Measurements from ENCODE around the gene NR2C2.

NR2C2 gene

GRCh38 chr3:15079091-15079490, 131.7 kb downstream of the NR2C2 start:
- Mint-ChIP-seq H3K4me3 (no peak overlapping the region), H3K9me3 (no peaks in the 10 kb centered on the region), H3K27me3 (ENCODE audit: low read depth, poor library complexity) (no peaks in the 10 kb centered on the region), H3K4me1 (no peaks in the 10 kb centered on the region), H3K27ac (no peak overlapping the region), H3K36me3 (ENCODE audit: low read depth) (peaks cover 83% of the 10 kb centered on the region)
- no peak for TF ChIP-seq CTCF (IDR thresholded peaks at IDR 0.05)
- no peak for DNase-seq

GRCh38 chr3:15081960-15082664, 134.7 kb downstream of the NR2C2 start:
- Mint-ChIP-seq H3K27me3 (ENCODE audit: low read depth, poor library complexity) (no peaks in the 10 kb centered on the region), H3K27ac (no peak overlapping the region), H3K36me3 (ENCODE audit: low read depth) (peaks cover 74% of the 10 kb centered on the region), H3K4me1 (no peaks in the 10 kb centered on the region), H3K4me3 (no peak overlapping the region), H3K9me3 (no peaks in the 10 kb centered on the region)
- TF ChIP-seq CTCF (IDR thresholded peaks at IDR 0.05), result no peak
- no peak for DNase-seq

GRCh38 chr3:15083252-15083651, 135.9 kb downstream of the NR2C2 start:
- Mint-ChIP-seq H3K4me3 (no peak overlapping the region), H3K36me3 (ENCODE audit: low read depth) (peaks cover 68% of the 10 kb centered on the region), H3K27me3 (ENCODE audit: low read depth, poor library complexity) (no peaks in the 10 kb centered on the region), H3K9me3 (no peaks in the 10 kb centered on the region), H3K4me1 (no peaks in the 10 kb centered on the region), H3K27ac (peak overlapping the region; percentile 13)
- no peak for TF ChIP-seq CTCF (IDR thresholded peaks at IDR 0.05)
- no peak for DNase-seq

GRCh38 chr3:15086263-15086662, 138.9 kb downstream of the NR2C2 start:
- no peaks in the 10 kb centered on the region for H3K27me3 Mint-ChIP-seq (ENCODE audit: low read depth, poor library complexity)
- no peak overlapping the region for H3K4me3 Mint-ChIP-seq
- no peaks in the 10 kb centered on the region for H3K9me3 Mint-ChIP-seq
- H3K36me3 Mint-ChIP-seq (ENCODE audit: low read depth), result peaks cover 60% of the 10 kb centered on the region
- TF ChIP-seq CTCF (IDR thresholded peaks at IDR 0.05), result no peak
- no peak for DNase-seq
- H3K4me1 Mint-ChIP-seq, result no peaks in the 10 kb centered on the region
- no peak overlapping the region for H3K27ac Mint-ChIP-seq

GRCh38 chr3:15086699-15087098, 139.3 kb downstream of the NR2C2 start:
- Mint-ChIP-seq H3K4me3 (no peak overlapping the region), H3K27me3 (ENCODE audit: low read depth, poor library complexity) (no peaks in the 10 kb centered on the region), H3K27ac (no peak overlapping the region), H3K36me3 (ENCODE audit: low read depth) (peaks cover 58% of the 10 kb centered on the region), H3K9me3 (no peaks in the 10 kb centered on the region), H3K4me1 (no peaks in the 10 kb centered on the region)
- TF ChIP-seq CTCF (IDR thresholded peaks at IDR 0.05), result no peak
- DNase-seq, result no peak

GRCh38 chr3:15089201-15089600, 141.8 kb downstream of the NR2C2 start:
- Mint-ChIP-seq H3K9me3 (no peaks in the 10 kb centered on the region), H3K36me3 (ENCODE audit: low read depth) (peaks cover 39% of the 10 kb centered on the region), H3K4me1 (no peaks in the 10 kb centered on the region), H3K27me3 (ENCODE audit: low read depth, poor library complexity) (no peaks in the 10 kb centered on the region), H3K27ac (no peak overlapping the region), H3K4me3 (no peak overlapping the region)
- DNase-seq, result no peak
- TF ChIP-seq CTCF (IDR thresholded peaks at IDR 0.05), result no peak

Measured in nephron progenitor cell (in vitro differentiated cells).